MCF 10A (cell line): Measurements from ENCODE around the gene GNG4. TPM values are rescaled to one million over a fixed set of nuclear protein-coding genes. Genes with fewer than 3 reads are reported as not detected.

Experiments
- BruUV-seq: library from RNA; stranded (reverse); fragments of 400-500 nt; replicated peaks from 2 replicates; lab custom pipeline; 2021; lab: Mats Ljungman, UMichigan
- CTCF ChIA-PET: fragments of 300-600 bp; sonication (Branson Sonifier 250); formaldehyde crosslinking; extraction: SDS; loops from one replicate; lab custom pipeline; 2021; ENCODE audit warnings: antibody characterized with exemption, inconsistent platforms; lab: Yijun Ruan, JAX
- POLR2A ChIA-PET: fragments of 300-600, 350-650 bp; sonication (Branson Sonifier 250); formaldehyde crosslinking; extraction: SDS; loops from one replicate; lab custom pipeline; 2020; ENCODE audit warnings: antibody characterized with exemption, inconsistent platforms; lab: Yijun Ruan, JAX
- DNase-seq: peaks from one replicate; pipeline ENCODE4 v3.0.0-alpha.2; 2018; ENCODE audit not compliant: unreplicated experiment
- H3K27ac Mint-ChIP-seq: one replicate; pipeline ENCODE4 v1.8.0; 2022; ENCODE audit warnings: mild to moderate bottlenecking, low read depth, mixed read lengths; ENCODE audit not compliant: unreplicated experiment
- H3K27me3 Mint-ChIP-seq: one replicate; pipeline ENCODE4 v1.8.0; 2022; ENCODE audit warnings: mixed read lengths; ENCODE audit not compliant: insufficient read depth, unreplicated experiment
- H3K36me3 Mint-ChIP-seq: one replicate; pipeline ENCODE4 v1.8.0; 2022; ENCODE audit warnings: mild to moderate bottlenecking, moderate library complexity, mixed read lengths; ENCODE audit not compliant: insufficient read depth, unreplicated experiment
- H3K4me1 Mint-ChIP-seq: one replicate; pipeline ENCODE4 v1.8.0; 2022; ENCODE audit warnings: mixed read lengths; ENCODE audit not compliant: insufficient read depth, unreplicated experiment
- H3K4me3 Mint-ChIP-seq: one replicate; pipeline ENCODE4 v1.8.0; 2022; ENCODE audit warnings: mild to moderate bottlenecking, moderate library complexity, mixed read lengths; ENCODE audit not compliant: unreplicated experiment
- H3K9me3 Mint-ChIP-seq: one replicate; pipeline ENCODE4 v1.8.0; 2022; ENCODE audit warnings: mixed read lengths; ENCODE audit not compliant: unreplicated experiment
- CTCF ChIP-seq: fragments of 200-600 bp; IDR thresholded peaks from one replicate; pipeline ENCODE4 v1.8.0; 2022; ENCODE audit warnings: antibody characterized with exemption, mild to moderate bottlenecking; ENCODE audit not compliant: unreplicated experiment
- intact Hi-C: fragments of 100-400 bp; cut with micrococcal nuclease; formaldehyde crosslinking; loops from 2 replicates; pipeline ENCODE4 v1.14.1; 2022
- total RNA-seq: library from RNA; stranded (reverse); gene quantifications from 2 replicates; pipeline ENCODE4 v1.2.3, GENCODE V29; 2022

The GNG4 gene
- total RNA-seq, 1 experiment from 2014 or later: 3.0 TPM

DNA sequence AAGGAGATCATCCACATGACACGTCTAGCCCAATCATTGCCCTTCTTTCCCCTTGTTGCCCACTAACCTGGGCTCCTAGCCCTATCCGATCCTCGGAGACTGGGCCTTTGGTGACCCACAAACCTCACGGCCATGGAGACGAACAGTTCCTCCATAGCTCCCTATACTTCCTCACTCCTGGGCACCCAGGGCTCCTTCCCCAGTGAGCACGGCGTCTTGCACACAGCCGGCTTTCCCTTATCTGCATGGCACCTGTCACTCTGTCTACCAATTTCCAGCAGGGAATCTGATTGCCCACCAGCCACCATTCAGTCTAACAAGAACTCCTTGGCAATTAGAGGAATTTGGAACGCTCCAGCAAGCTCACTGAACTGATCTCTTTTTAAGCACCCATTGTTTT lies 3.1 kb downstream of the GNG4 start:
- Mint-ChIP-seq H3K27ac (no peak overlapping the region), H3K27me3 (no peaks in the 10 kb centered on the region)
- CTCF ChIA-PET: interaction anchor here (0.6 to 1.1 kb wide), 5 partner anchors 35 to 186 kb away, joined by 3 to 6 read pairs (median 4); no protein-coding TSS in a partner anchor

DNA sequence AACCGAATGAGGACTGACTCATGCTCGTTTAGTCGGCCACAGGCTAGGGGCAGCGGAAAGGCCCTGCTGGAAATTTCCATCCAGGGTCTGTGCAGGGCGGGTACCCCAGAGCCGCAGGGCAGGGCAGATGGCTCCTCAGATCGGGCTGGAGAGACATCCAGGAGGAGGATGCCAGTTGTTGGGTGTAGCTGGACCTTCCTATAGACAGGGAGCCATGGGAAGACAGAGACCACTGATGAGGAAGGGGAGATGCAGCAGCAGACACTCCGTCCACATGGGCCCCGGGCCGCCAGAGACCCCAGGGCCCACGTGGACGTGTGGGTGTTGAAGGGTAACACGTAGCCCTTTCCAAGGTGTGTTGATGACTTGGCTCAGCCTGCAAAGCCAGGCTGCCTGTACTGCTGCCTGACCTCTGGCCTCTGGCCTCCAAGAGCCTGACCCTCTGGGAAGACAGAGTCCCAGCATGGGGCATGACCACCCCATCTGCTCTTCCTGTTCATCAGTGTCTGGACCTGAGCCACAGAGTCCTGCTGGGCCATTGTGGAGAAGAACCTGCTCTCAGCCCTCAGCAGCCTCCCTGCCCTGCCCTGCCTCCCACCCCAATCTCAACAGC lies 4.8 kb downstream of the GNG4 start:
- H3K36me3 Mint-ChIP-seq: no peaks in the 10 kb centered on the region

More for the DNA sequence above, 3.1 kb downstream of the GNG4 start:
- DNase-seq: no peak
- TF ChIP-seq CTCF: no peak
- intact Hi-C loops: no loop called here
- H3K36me3 Mint-ChIP-seq: no peaks in the 10 kb centered on the region
- peaks cover 18% of the 10 kb centered on the region for H3K4me1 Mint-ChIP-seq
- POLR2A ChIA-PET: interaction anchor here (0.5 to 2.1 kb wide), 3 partner anchors 9 to 172 kb away, joined by 4 to 7 read pairs (median 4); no protein-coding TSS in a partner anchor
- H3K4me3 Mint-ChIP-seq: no peak overlapping the region
- H3K9me3 Mint-ChIP-seq: no peaks in the 10 kb centered on the region
- BruUV-seq: no TSS peak

DNA sequence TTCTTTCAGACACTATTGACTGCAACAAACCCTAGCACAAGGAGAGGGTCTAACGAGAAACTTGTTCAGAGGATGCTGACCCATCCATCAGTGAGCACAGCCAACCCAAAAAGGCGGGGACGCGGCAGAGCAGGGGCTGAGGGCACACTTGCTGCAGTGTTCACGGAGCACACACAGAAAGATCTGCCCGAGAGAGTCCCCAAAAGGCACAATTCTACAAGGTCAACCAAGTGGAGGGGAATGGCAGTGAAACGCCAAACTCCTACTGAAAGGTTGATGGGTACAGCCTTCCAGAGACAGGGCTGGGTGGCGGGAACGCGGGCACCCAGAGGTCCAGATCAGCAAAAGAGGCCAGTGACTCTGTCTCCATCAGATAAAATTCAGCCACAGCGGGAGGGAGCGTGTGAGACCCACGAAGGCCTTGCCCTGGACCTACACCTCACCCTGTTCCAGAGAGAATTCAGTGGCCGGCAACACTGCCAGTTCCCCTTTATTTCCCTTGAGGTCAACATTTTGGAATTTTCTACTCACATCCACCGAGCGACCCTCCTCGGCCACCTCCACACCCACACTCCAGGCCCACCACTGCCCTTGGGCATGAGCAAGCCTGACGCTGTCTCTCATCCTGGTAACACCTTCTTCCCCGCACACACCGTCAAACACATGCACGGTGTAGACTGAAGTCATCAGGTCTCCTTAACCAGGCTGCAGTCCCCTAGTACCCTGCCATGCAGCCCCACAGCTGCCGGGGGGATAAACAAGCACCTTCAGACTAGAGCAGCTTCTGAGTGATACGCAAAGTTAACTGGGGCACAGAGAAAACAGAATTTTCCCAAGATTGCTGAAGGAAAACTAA lies 5.5 kb downstream of the GNG4 start:
- no peak for TF ChIP-seq CTCF
- ChIA-PET POLR2A (no interaction called here), CTCF (interaction anchor here (1.2 kb wide), 1 partner anchor 11 kb away, joined by 4 read pairs; no protein-coding TSS in a partner anchor)
- BruUV-seq: no TSS peak
- DNase-seq: no peak
- intact Hi-C loops: no loop called here
- H3K27me3 Mint-ChIP-seq: no peaks in the 10 kb centered on the region
- no peak overlapping the region for H3K4me3 Mint-ChIP-seq
- H3K9me3 Mint-ChIP-seq: no peaks in the 10 kb centered on the region
- H3K36me3 Mint-ChIP-seq: no peaks in the 10 kb centered on the region
- peaks cover 18% of the 10 kb centered on the region for H3K4me1 Mint-ChIP-seq
- no peak overlapping the region for H3K27ac Mint-ChIP-seq

More for the DNA sequence above, 4.8 kb downstream of the GNG4 start:
- intact Hi-C loops: no loop called here
- peaks cover 18% of the 10 kb centered on the region for H3K4me1 Mint-ChIP-seq
- no peaks in the 10 kb centered on the region for H3K9me3 Mint-ChIP-seq
- DNase-seq: no peak
- BruUV-seq: no TSS peak
- no peak overlapping the region for H3K4me3 Mint-ChIP-seq
- ChIA-PET CTCF (interaction anchor here (0.6 to 1.2 kb wide), 3 partner anchors 12 to 1641 kb away, joined by 3 to 4 read pairs (median 3); no protein-coding TSS in a partner anchor), POLR2A (interaction anchor here (0.6 kb wide), 1 partner anchor 57 kb away, joined by 3 read pairs; no protein-coding TSS in a partner anchor)
- no peaks in the 10 kb centered on the region for H3K27me3 Mint-ChIP-seq
- TF ChIP-seq CTCF: no peak
- H3K27ac Mint-ChIP-seq: no peak overlapping the region

DNA sequence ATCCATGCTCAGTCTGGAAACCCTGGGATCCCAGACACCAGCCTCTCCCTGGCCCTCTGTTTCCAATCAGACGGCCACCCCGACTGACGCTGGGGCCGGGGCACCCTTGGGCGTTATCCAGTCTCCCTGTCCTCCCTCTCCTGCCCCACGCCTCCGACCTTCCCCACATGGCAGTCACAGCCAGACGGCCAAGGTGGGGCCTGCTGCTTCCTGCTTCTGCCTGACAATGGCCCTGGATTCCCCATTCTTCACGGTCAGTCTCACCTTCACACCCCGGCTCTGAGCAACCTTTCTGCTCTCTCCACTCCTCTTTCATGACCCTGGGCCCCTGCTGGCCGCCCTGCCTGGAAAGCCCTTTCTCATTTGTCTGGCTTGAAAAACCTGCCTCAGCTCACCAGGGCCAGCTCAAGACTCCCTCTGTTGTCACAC lies 6.6 kb downstream of the GNG4 start:
- CTCF ChIA-PET: interaction anchor here (0.7 to 1.0 kb wide), 2 partner anchors 38 to 138 kb away, joined by 3 read pairs; no protein-coding TSS in a partner anchor
- peak overlapping the region; percentile 3 for H3K4me3 Mint-ChIP-seq
- intact Hi-C loops: no loop called here
- H3K27ac Mint-ChIP-seq: no peak overlapping the region
- peaks cover 18% of the 10 kb centered on the region for H3K4me1 Mint-ChIP-seq
- H3K36me3 Mint-ChIP-seq: no peaks in the 10 kb centered on the region
- no peaks in the 10 kb centered on the region for H3K27me3 Mint-ChIP-seq
- DNase-seq: no peak
- POLR2A ChIA-PET: no interaction called here
- BruUV-seq: no TSS peak
- TF ChIP-seq CTCF: no peak
- H3K9me3 Mint-ChIP-seq: no peaks in the 10 kb centered on the region
